GM23248 (cell line): ENCODE measurements around the gene GATAD2A. TPM values are rescaled to one million over a fixed set of nuclear protein-coding genes. Genes with fewer than 3 reads are reported as not detected.

ENCODE experiments used
- DNase-seq: peaks from one replicate; pipeline ENCODE4 v3.0.0-alpha.2; 2015
- H2AFZ ChIP-seq: fragments of 200-600 bp; sonication (generic); 2 replicates; pipeline ENCODE4 v1.6.1; 2016; ENCODE audit warnings: antibody characterized with exemption
- H3F3A ChIP-seq: fragments of 200-600 bp; sonication (generic); 2 replicates; pipeline ENCODE4 v1.6.1; 2016; ENCODE audit warnings: mild to moderate bottlenecking, antibody characterized with exemption, mixed run types; ENCODE audit not compliant: insufficient read depth
- H3K27ac ChIP-seq: fragments of 200-600 bp; sonication (generic); 2 replicates; pipeline ENCODE4 v1.5.1; 2016; ENCODE audit warnings: mild to moderate bottlenecking
- H3K27me3 ChIP-seq: fragments of 200-600 bp; sonication (generic); replicated peaks from 2 replicates; pipeline ENCODE4 v1.6.1; 2016; ENCODE audit warnings: mild to moderate bottlenecking; ENCODE audit not compliant: insufficient read depth
- H3K36me3 ChIP-seq: fragments of 200-600 bp; sonication (generic); 2 replicates; pipeline ENCODE4 v1.6.1; 2016; ENCODE audit warnings: low read depth, mild to moderate bottlenecking
- H3K4me1 ChIP-seq: fragments of 200-600 bp; sonication (generic); 2 replicates; pipeline ENCODE4 v1.6.1; 2016; ENCODE audit warnings: mild to moderate bottlenecking; ENCODE audit not compliant: insufficient read depth
- H3K4me2 ChIP-seq: fragments of 200-600 bp; sonication (generic); one replicate; pipeline ENCODE4 v1.6.1; 2016; ENCODE audit warnings: mild to moderate bottlenecking; ENCODE audit not compliant: unreplicated experiment
- H3K4me3 ChIP-seq: fragments of 200-600 bp; sonication (generic); 2 replicates; pipeline ENCODE4 v1.5.1; 2016; ENCODE audit warnings: mild to moderate bottlenecking
- H3K79me2 ChIP-seq: fragments of 200-600 bp; sonication (generic); 2 replicates; pipeline ENCODE4 v1.6.1; 2016; ENCODE audit warnings: mild to moderate bottlenecking; ENCODE audit not compliant: insufficient read depth
- H3K9ac ChIP-seq: fragments of 200-600 bp; sonication (generic); 2 replicates; pipeline ENCODE4 v1.6.1; 2016; ENCODE audit warnings: mild to moderate bottlenecking
- H3K9me2 ChIP-seq: fragments of 200-600 bp; sonication (generic); 2 replicates; pipeline ENCODE4 v1.6.1; 2016; ENCODE audit warnings: mixed run types, mild to moderate bottlenecking, moderate library complexity; ENCODE audit not compliant: insufficient read depth
- H3K9me3 ChIP-seq: fragments of 200-600 bp; sonication (generic); one replicate; pipeline ENCODE4 v1.6.1; 2017; ENCODE audit warnings: low read depth
- H4K20me1 ChIP-seq: fragments of 200-600 bp; sonication (generic); 2 replicates; pipeline ENCODE4 v1.6.0; 2016; ENCODE audit not compliant: insufficient read depth
- EZH2 ChIP-seq: fragments of 200-600 bp; sonication (generic); IDR thresholded peaks from 2 replicates; pipeline ENCODE4 v1.6.1; 2018; ENCODE audit warnings: antibody characterized with exemption, mild to moderate bottlenecking; ENCODE audit not compliant: insufficient read depth, poor library complexity, severe bottlenecking
- EZH2phosphoT487 ChIP-seq: fragments of 200-600 bp; sonication (generic); IDR thresholded peaks from 2 replicates; pipeline ENCODE4 v1.6.1; 2018; ENCODE audit warnings: antibody characterized with exemption, moderate library complexity, mild to moderate bottlenecking, low read depth; ENCODE audit not compliant: insufficient read depth
- WGBS, 2 experiments: methylation state at CpG; one replicate each; pipeline ENCODE4 v1.1.6; 2015 to 2017; ENCODE audit warnings: low lambda C conversion rate in 2 of 2, low coverage in 1 of 2; ENCODE audit errors: missing lambda C conversion rate in 2 of 2; 5-methylcytosine and 5-hydroxymethylcytosine counted together
- in situ Hi-C: fragments of 300-500 bp; cut with MboI; formaldehyde crosslinking; loops from 2 replicates; pipeline ENCODE4 v1.15.0; 2020
- polyA plus RNA-seq: library from polyadenylated mRNA; unstranded; fragments of >200 nt; fragmentation: Nextera tagmentation; extraction: Ambion mirVana; gene quantifications from 2 replicates; pipeline ENCODE4 v1.2.1, GENCODE V29; 2016
- total RNA-seq: library from RNA; depleted of rRNA; stranded (reverse); fragments of >200 nt; shearing (Covaris generic); gene quantifications from 2 replicates; pipeline ENCODE4 v1.2.3, GENCODE V29; 2014

The GATAD2A gene
- total and polyA plus RNA-seq, 2 experiments from 2014 or later, result 15.4 to 52.1 TPM

- Histone ChIP-seq H3K4me3 (peak overlapping the region; percentile 33; the same call in 1 of the 2 replicates), H3K27me3 (no peaks in the 10 kb centered on the region), H3K9me2 (no peaks in the 10 kb centered on the region), H3K4me1 (peaks cover 62% of the 10 kb centered on the region), H4K20me1 (no peaks in the 10 kb centered on the region), H3K79me2 (peaks cover 99% of the 10 kb centered on the region), H2AFZ (no peak overlapping the region), H3K9ac (peak overlapping the region; percentile 74), H3K27ac (peak overlapping the region; percentile 86), H3K9me3 (no peaks in the 10 kb centered on the region), H3K36me3 (peaks cover 21% of the 10 kb centered on the region), H3F3A (peaks cover 26% of the 10 kb centered on the region), H3K4me2 (peak overlapping the region; percentile 47)
- in situ Hi-C loops, result no loop called here
- 46 to 51% methylated on average over 18 to 19 of the region's 19 CpGs for WGBS, 2 experiments
- peak; percentile 93 for DNase-seq
- TF ChIP-seq EZH2phosphoT487 (no peak), EZH2 (no peak)
These were observed 58.1 kb downstream of the GATAD2A start for GRCh38 chr19:19463348-19464117.

GRCh38 chr19:19464339-19465098 lies 59.0 kb downstream of the GATAD2A start:
- H3K27me3 ChIP-seq, result no peaks in the 10 kb centered on the region
- H3K4me3 ChIP-seq, result no peak overlapping the region
- peak; percentile 71 for DNase-seq
- H4K20me1 ChIP-seq, result no peaks in the 10 kb centered on the region
- no peaks in the 10 kb centered on the region for H3K9me3 ChIP-seq
- in situ Hi-C loops, result no loop called here
- H3K9me2 ChIP-seq, result no peaks in the 10 kb centered on the region
- H3K9ac ChIP-seq, result peak overlapping the region; percentile 74
- H3K4me2 ChIP-seq, result peak overlapping the region; percentile 47
- no peak overlapping the region for H2AFZ ChIP-seq
- 31 to 34% methylated on average over 13 of the region's 13 CpGs for WGBS, 2 experiments
- TF ChIP-seq EZH2phosphoT487 (no peak), EZH2 (no peak)
- H3K4me1 ChIP-seq, result peaks cover 52% of the 10 kb centered on the region
- peaks cover 26% of the 10 kb centered on the region for H3K36me3 ChIP-seq
- H3F3A ChIP-seq, result peaks cover 22% of the 10 kb centered on the region
- peak overlapping the region; percentile 86 for H3K27ac ChIP-seq
- H3K79me2 ChIP-seq, result peaks cover 99% of the 10 kb centered on the region

GRCh38 chr19:19465436-19466070 lies 60.1 kb downstream of the GATAD2A start:
- Histone ChIP-seq H3K4me3 (no peak overlapping the region), H3K9me2 (no peaks in the 10 kb centered on the region), H3K9ac (no peak overlapping the region), H4K20me1 (no peaks in the 10 kb centered on the region), H3K9me3 (no peaks in the 10 kb centered on the region), H3F3A (peaks cover 14% of the 10 kb centered on the region), H3K4me1 (peaks cover 42% of the 10 kb centered on the region), H3K27ac (no peak overlapping the region), H3K79me2 (peaks cover 100% of the 10 kb centered on the region), H3K27me3 (no peaks in the 10 kb centered on the region), H3K4me2 (no peak overlapping the region), H2AFZ (no peak overlapping the region), H3K36me3 (peaks cover 26% of the 10 kb centered on the region)
- 98 to 99% methylated on average over 10 to 12 of the region's 12 CpGs for WGBS, 2 experiments
- TF ChIP-seq EZH2 (no peak), EZH2phosphoT487 (no peak)
- in situ Hi-C loops, result no loop called here
- DNase-seq, result no peak

DNA sequence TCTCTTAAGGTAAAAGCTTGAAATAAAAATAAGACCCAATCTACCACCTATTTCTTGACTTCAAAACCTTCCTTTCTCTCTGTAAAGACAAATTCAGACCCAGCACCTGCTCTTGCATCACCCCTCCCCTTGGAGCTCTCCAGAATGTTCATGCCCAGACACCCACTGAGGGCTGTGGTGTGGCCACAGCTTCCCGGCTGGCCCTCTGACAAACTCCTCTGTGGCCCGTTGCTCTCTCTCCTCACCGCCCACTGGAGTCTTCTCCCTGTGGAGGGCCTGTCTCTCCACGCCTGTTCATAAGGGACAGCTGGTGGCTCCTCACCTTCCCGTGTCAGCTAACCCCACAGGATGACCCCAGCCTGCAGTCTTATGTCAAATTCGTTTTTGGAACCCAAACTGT lies 60.7 kb downstream of the GATAD2A start:
- Histone ChIP-seq H3K79me2 (peaks cover 100% of the 10 kb centered on the region), H3K27me3 (no peaks in the 10 kb centered on the region), H3K9me3 (no peaks in the 10 kb centered on the region), H4K20me1 (no peaks in the 10 kb centered on the region), H2AFZ (no peak overlapping the region), H3K4me1 (peaks cover 35% of the 10 kb centered on the region), H3K36me3 (peaks cover 26% of the 10 kb centered on the region), H3F3A (peaks cover 14% of the 10 kb centered on the region), H3K27ac (no peak overlapping the region), H3K9ac (no peak overlapping the region), H3K4me2 (no peak overlapping the region), H3K4me3 (no peak overlapping the region), H3K9me2 (no peaks in the 10 kb centered on the region)
- DNase-seq, result no peak
- in situ Hi-C loops, result no loop called here
- TF ChIP-seq EZH2phosphoT487, result no peak
- TF ChIP-seq EZH2, result no peak
- 91 to 94% methylated on average over 6 of the region's 6 CpGs for WGBS, 2 experiments
